HG03565 (cell line): ENCODE data around the gene EIPR1.

ENCODE experiments used
- ATAC-seq: cut with Tn5 transposase; IDR thresholded peaks from one replicate; pipeline ENCODE4 v1.9.1; 2021; ENCODE audit warnings: mild to moderate bottlenecking, moderate library complexity; ENCODE audit not compliant: unreplicated experiment

EIPR1 gene

DNA sequence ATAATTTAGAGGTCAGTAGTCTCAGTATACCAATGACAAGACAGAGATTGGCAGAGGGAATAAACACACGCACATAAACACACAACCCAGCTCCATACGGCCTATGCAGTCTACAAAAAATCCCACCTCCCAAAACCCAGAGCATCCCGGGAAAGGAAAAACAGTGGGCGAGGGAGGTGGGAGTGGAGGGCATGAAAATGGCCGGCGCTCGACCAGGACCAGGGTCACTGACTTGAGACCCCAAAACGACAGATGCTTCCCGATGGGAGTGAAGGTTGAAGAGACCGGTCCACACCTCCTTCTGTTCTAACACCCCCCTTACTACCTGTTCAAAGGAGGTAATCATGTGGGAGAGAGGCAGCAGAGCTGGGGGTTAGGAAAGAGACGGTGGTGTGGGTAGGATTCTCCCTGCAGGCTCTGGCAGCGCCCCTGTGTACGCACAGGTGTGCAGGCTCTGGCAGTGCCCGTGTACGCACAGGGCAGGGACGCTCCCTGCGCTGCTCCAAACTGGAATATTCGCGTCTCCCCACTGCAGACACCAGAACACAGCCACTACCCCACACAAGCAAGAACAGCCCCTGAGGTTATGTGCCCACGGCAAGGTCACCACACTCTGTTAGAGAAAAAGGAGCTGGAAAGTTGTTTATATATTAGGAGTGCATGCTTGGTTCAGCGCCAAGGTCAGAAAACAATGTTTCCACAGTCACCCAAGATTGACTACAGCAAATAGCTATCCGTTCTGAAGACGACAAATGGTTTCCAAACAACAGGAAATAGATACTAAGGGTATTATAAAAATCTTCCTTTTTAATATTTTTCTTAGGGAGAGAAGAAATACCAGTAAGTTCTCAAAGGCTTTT lies 67.9 kb downstream of the EIPR1 start:
- ATAC-seq: no peak

DNA sequence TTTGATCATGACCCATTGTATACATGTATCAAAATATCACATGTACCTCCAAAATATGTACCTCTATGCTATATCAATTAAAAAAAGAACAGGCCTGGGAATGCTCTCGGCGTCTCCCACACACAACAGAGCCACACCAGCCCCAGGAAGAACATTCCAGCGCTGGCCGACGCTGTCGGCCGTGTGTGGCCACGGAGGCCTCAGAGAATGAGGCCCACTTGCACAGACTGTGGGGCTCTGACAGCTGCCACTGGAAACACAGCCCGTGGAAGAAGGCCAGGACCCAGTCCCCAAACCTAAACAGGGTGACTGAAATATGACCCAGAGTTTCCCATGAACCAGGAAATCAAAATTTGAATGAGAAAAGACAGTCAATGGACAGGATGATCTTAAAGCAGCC lies 69.7 kb downstream of the EIPR1 start:
- no peak for ATAC-seq

DNA sequence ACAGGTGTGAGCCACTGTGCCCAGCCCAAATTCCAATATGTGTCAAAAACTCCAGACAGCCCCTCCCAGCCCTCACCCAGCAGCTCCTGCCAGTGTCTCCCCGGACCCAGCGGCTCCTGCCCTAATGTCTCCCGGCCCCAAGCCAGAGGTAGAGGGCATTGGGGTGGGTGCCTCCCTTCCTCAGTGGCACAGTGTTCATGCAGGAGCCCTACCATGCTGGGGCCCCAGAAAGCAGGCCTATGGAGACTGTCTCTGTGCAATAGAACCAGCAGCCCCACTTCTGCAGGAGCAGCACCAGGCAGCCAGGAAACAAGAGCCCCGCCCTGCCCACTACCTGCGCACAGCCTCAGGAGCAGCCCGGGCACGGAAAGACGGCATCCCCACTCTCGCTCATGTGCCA lies 70.4 kb downstream of the EIPR1 start:
- ATAC-seq: no peak

DNA sequence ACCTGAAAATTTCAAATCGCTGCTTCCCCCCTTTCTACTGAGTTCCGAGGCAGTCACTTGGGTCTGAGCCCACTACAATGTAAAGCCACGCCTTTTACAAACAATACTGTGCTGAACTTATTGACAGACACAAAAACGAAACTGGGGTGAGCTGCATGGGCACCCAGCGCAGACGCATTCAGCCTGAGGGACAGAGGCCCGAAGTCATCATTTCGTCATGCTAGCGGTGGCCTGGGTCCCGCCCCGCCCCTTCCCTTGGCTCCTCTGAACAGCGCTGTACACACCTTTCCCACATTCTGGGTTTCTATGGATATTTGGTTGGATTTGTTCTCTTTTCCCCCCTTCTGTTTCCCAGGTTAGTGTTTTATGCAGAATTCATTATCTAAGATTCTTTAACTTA lies 71.7 kb downstream of the EIPR1 start:
- ATAC-seq: no peak

DNA sequence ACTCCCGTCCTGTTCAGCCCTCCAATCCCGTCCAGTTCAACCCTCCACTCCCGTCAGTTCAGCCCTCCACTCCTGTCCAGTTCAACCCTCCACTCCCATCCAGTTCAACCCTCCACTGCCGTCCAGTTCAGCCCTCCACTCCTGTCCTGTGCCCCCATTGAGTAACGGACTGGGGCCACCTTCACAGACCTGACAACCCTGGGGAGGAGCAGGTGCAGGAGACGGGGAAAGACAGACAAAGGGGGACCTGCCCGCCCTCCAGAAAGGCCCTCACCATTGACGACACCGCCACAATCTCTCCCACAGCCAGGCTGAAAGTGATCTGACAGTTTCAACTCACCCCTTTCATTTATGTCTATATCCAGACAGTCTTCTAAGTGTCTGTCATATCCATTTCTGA lies 72.2 kb downstream of the EIPR1 start:
- ATAC-seq: no peak

DNA sequence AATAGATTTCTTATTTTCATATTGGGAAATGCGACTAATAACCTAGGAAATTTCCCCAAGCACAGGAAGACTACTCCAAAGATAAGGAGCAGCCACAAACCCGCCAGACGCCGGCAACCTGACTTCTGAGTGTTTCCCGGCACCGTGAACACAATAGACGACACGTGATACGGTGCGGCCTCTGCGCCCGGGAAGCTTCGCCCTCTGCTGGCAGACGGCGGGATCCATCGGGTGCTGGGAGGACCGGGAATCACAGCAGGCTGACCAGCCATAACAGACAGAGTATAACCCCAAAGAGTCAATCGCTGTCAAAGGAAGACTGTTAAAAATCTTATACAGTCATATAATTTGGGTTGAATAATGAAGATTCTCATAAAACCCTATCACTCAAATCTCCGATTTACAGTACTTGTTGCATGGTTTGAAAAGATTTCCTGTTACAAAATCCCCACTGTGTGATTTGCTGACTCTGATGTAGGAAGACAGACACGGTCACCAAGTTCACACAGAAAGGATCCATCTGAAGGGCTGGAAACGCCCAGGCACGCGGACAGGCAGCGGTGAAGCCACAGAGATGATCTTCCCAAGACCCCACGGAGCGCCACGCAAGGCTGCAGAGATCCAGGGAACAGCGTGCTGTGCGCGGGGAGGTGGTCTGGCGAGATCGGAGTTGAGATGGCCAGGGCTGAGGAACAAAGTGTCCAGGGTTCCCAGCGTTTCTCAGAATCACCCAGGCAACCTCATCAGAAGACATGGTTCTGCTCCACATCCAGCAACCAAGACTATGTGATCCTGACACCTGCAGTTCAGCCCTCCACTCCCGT lies 73.8 kb downstream of the EIPR1 start:
- peak; percentile 100 for ATAC-seq

DNA sequence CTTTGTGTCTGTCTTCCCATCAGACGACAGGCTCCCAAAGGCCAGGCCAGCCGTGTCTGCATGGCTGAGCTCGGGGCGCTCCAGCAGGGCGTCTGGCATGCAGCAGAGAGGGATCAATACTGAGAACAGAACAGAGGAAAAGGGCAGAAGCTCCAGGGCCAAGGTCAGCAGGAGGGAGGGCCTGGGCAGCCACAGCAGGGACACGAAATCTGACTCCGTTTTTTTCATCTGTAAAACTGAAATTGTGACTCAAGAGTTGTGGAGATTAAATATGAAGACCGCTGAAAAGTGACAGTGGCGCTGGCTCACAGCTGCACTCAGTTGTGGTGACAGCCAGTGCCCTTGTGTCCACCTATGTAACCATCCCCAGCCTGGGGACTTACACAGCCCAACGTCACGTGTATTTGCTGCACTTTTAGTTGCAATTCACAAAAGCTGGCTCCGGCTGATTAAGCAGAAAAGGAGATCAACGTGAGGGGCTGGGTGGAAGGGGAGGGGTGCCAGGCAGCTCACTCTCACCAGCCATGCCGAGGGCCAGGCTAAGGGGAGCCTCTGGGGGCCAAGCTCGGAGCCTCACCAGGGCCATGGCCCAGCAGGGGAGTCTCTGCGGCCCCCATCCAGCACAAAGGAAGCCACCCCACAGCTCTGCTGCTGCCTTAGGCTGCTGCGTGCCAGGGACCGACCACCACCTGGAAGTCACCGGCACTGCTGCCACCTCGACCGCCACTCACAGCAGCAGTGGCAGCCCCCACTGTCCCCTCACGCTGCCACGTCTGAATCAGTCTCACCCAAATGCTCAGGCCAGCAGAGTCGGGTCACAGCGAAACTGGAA lies 74.7 kb downstream of the EIPR1 start:
- no peak for ATAC-seq

DNA sequence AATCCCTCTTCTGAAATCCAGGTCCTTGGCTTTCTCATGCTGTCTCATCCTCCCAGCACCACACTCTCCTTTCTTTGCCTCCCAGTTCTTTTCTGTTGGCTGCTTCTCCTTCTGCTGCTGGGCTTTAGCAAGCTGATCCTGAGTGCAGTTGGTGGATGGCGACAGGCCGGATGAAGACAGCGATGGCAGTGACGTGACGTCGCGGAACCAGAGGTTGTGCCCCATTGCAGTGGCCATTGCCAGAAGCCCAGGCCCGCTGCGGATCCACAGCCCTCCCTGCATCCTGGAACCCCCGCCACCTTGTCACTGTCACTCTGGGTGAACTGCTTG lies 75.2 kb downstream of the EIPR1 start:
- no peak for ATAC-seq

DNA sequence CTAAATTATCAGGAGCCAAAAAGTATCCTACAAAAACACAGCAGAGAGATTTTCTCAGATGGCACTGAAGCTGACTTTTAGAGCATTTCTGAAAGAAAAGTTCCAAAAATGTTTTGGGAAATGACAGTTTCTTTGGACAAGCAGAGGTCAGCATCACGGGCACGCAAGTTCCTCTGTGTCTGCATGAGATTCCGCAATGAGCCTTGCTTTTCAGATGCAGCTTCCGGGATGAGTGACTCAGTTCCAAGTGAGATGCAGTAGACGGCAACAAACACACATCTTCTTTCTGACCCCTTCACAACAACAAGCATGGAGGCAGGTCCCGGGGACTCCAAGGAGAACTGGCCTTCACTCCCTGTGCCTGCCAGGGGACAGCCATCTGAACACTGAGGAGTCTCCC lies 76.6 kb downstream of the EIPR1 start:
- no peak for ATAC-seq

DNA sequence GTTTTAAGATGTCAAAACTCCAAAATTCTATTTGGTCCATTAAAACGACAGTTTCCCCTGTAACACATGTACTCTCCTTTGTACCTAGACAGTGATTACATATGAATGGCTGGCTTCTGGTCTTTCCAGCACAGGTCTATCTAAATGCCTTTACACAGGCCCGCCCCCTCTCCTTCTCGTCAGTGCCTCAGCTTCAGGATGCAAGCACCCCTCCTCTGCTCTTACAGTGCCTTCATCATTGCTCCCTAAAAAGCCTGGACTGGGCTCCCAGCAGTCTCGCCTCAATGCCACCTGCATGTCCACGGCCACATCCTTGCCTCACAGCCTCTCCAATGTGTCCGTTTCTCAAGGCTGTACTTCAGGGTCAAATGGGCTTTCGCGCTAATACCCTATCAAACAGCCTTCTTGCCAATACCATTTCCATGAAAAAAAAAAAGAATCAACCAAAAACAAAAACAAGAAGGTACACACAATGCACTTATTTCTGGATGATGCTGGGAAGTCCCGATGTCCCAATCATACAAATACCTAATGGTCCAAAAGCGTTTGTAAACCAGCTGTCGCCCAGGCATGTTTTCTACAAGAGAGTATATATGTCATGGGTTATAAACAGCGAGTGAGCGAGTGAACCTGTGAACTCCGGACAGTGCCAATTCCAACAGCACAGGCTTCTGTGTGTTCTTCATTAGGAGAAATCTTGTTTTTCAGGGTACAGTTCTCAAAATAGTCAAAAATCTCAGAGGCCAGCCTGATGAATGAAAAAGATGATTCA lies 77.2 kb downstream of the EIPR1 start:
- no peak for ATAC-seq

DNA sequence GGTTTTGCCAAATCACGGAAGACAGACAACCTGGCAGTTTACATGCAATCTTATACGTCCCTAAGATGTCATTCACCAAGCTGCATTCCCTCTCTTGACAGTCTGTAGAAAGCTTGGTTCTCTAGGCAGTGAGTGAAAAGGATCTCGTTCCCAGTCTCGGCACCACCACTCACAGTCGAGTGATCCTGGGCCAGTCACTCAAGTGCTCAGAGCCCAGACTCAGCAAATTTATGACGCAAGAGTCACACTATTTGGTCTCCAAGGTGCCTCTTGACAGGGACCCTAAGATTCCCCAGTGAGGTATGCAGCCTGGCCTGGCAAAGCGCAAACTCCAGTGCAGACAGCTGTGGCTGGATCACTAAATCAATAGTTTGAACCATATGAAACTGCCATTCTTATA lies 77.9 kb downstream of the EIPR1 start:
- ATAC-seq: no peak

DNA sequence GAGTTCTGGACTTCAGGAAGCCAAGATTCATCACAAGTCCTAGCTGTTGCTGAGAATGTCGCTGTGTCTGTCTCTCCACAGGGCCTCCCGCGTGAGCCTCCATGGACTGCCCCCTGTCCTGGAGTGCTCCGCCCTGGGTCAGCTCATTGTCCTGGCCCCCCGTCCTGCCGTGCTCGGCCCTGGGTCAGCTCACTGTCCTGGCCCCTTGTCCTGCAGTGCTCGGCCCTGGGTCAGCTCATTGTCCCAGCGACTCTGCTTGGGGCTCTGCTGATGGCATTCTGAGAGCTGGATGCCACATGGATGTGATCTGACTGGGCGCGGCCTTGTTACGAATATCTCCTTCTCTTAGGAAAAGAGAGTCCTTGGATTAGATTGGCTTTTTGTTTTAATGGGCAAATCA lies 78.5 kb downstream of the EIPR1 start:
- ATAC-seq: no peak

DNA sequence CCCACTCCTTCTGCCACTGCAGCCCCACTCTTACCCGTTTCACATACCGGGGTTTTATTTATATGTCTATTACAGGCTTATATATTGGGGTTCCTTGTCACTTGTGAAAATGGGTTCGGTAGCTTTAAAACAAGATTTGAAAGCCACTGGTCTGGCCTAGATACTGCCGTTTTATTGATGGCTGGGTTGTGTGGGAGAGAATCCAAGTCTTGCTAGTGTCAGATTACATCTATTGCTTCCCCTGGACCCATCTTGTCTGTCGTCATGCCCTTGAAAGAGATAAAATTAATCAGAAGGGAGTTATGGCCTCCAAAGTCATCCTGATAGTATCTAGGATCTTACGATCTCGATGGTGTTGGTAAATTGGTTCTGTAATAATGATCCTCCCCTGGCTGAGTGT lies 79.4 kb downstream of the EIPR1 start:
- no peak for ATAC-seq

DNA sequence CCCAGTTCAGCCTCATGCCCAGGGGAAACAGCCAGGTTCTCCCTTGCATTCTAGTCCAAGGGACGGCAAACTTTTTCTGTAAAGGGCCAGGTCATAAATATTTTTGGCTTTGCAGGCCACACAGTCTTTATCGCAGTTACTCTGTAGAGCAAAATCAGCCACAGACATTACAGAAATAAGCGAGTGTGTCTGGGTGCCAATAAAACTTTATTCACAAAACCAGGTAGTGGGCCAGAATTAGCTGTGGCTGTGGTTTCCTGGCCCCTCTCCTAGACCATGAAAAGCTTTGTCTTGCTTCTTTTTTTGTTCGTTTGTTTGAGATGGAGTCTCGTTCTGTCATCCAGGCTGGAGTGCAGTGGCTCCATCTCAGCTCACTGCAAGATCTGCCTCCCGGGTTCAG lies 80.1 kb downstream of the EIPR1 start:
- no peak for ATAC-seq

DNA sequence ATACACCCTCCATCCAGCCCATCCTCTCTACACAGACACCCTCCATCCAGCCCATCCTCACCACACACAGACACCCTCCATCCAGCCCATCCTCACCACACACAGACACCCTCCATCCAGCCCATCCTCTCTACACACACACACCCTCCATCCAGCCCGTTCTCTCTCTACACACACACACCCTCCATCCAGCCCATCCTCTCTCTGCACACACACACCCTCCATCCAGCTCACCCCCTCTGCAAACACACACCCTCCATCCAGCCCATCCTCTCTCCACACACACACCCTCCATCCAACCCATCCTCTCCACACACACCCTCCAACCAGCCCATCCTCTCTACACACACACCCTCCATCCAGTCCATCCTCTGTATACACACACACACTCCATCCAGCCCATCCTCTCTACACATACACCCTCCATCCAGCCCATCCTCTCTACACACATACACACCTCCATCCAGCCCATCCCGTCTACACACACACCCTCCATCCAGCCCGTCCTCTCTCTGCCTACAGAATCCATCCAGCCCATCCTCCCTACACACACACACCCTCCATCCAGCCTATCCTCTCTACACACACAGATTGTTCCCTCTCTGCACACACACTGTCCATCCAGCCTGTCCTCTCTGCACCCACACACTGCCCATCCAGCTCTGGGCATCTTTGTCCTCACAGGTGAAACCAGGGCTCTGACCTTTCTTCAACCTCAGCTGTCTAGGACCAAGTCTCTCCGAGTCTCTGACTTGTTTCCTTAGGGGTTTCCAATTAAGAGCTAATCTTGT lies 81.2 kb downstream of the EIPR1 start:
- no peak for ATAC-seq

DNA sequence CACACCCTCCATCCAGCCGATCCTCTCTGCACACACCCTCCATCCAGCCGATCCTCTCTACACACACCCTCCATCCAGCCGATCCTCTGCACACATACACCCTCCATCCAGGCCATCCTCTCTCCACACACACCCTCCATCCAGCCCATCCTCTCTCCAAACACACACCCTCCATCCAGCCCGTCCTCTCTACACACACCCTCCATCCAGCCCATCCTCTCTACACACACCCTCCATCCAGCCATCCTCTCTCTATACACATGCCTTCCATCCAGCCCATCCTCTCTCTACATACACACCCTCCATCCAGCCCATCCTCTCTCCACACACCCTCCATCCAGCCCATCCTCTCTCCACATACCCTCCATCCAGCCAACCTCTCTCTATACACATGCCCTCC lies 83.1 kb downstream of the EIPR1 start:
- ATAC-seq: no peak

DNA sequence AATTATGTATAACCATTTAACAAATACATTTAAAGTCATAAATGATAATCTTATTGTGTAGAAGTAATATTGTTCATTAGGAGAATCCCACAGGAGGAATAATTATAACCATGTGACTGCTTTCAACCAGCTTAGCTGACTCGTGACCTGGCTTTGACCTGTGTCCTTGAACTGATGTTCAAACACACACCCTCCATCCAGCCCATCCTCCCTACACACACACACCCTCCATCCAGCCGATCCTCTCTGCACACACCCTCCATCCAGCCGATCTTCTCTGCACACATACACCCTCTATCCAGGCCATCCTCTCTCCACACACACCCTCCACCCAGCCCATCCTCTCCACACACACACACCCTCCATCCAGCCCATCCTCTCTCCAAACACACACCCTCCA lies 83.5 kb downstream of the EIPR1 start:
- no peak for ATAC-seq

DNA sequence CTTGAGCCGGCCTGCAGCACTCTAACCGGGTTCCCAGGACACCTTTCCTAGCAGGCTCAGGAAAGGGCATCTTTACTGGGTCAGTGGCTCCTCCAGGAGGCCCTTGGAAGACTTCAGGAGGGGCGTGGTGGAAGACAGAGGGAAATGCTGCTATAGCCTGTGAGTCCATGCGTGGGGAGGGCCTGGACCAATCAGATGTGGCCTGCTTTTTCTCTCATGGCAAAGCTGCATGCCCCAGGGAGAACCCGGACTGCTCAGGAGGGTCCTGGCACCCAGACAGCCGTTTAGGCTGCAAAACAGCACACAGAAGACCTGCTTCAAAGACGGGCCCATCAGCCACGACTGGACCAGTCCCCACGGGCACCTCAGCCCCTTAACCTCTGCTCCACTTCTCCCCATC lies 84.4 kb downstream of the EIPR1 start:
- no peak for ATAC-seq

DNA sequence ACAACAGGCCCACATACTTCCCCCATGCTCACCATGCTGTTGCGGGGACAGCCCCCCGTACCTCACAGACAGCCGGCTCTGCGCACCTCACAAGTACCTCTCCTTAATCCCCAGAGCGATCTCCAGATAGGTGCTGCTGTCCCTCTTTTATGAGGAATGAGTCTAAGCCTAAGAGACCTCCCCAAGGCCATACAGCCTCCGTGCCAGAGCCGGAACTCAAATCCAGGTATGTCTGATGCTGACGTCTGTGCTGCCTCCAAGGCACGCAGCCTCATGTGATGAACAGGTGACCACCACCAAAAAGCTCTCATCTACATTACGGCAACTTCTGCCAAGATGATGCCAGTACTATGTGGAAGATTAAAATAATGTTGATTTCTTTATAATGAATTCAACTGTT lies 85.2 kb downstream of the EIPR1 start:
- no peak for ATAC-seq

DNA sequence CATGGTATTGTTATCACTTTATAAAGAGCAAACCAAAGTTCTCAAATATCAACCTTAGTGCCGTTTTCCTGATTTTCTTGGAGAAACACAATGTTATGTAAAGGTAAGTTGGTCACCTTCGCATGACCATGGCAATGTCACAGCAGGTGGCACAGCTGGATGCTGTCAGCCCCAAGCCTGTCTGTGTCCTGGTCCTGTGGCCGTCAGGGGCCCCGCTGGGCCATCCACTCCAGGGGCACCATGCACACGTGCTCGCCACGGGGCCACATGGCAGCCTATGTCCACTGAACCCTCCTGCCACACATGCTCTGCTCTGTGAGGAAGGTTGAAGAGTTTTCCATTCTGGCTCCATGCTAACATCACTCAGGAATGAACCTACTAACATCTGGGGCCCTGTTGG lies 85.9 kb downstream of the EIPR1 start:
- no peak for ATAC-seq
